GM18951 (cell line): Measurements from ENCODE around the gene ITGB4.

ENCODE experiments used
- POLR2A ChIP-seq: IDR thresholded peaks from 4 replicates; pipeline ENCODE4 v1.6.1; 2011; ENCODE audit warnings: mild to moderate bottlenecking; ENCODE audit not compliant: insufficient read length, insufficient read depth; ENCODE audit errors: extremely low read depth
- in situ Hi-C: fragments of 300-500 bp; cut with MboI; formaldehyde crosslinking; loops from one replicate; pipeline ENCODE4 v1.12.0; 2022; ENCODE audit warnings: low sequenced_read_pairs, mixed read lengths, inconsistent platforms; ENCODE audit not compliant: unreplicated experiment

The ITGB4 gene

GRCh38 chr17:75755990-75756389 lies 34.7 kb downstream of the ITGB4 start:
- in situ Hi-C loops = loop anchor here (5.0 kb wide), 1 partner anchor 119 kb away; no protein-coding TSS in a partner anchor
- TF ChIP-seq POLR2A = no peak

GRCh38 chr17:75756451-75757085 lies 35.3 kb downstream of the ITGB4 start:
- in situ Hi-C loops = loop anchor here (5.0 kb wide), 1 partner anchor 119 kb away; no protein-coding TSS in a partner anchor

GRCh38 chr17:75757086-75757681 lies 35.9 kb downstream of the ITGB4 start:
- in situ Hi-C loops = loop anchor here (5.0 kb wide), 1 partner anchor 120 kb away; no protein-coding TSS in a partner anchor
- TF ChIP-seq POLR2A = no peak

More at GRCh38 chr17:75756451-75757085, 35.3 kb downstream of the ITGB4 start:
- TF ChIP-seq POLR2A = no peak

GRCh38 chr17:75758131-75758905 lies 37.1 kb downstream of the ITGB4 start:
- in situ Hi-C loops = loop anchor here (5.0 kb wide), 1 partner anchor 121 kb away; no protein-coding TSS in a partner anchor
- no peak for TF ChIP-seq POLR2A

GRCh38 chr17:75759457-75759856 lies 38.2 kb downstream of the ITGB4 start:
- no peak for TF ChIP-seq POLR2A
- in situ Hi-C loops = loop anchor here (5.0 kb wide), 1 partner anchor 122 kb away; no protein-coding TSS in a partner anchor

- in situ Hi-C loops = loop anchor here (5.0 kb wide), 1 partner anchor 123 kb away; no protein-coding TSS in a partner anchor
Observed at GRCh38 chr17:75759978-75760640, 38.9 kb downstream of the ITGB4 start.

GRCh38 chr17:75762513-75763268 lies 41.4 kb downstream of the ITGB4 start:
- in situ Hi-C loops = no loop called here
- no peak for TF ChIP-seq POLR2A

- TF ChIP-seq POLR2A = no peak
- in situ Hi-C loops = no loop called here
Observed at GRCh38 chr17:75763269-75763607, 42.0 kb downstream of the ITGB4 start.

- no peak for TF ChIP-seq POLR2A
- in situ Hi-C loops = no loop called here
Observed at GRCh38 chr17:75763613-75764416, 42.6 kb downstream of the ITGB4 start.

GRCh38 chr17:75764417-75764710 lies 43.1 kb downstream of the ITGB4 start:
- no peak for TF ChIP-seq POLR2A
- in situ Hi-C loops = no loop called here

GRCh38 chr17:75764711-75765421 lies 43.6 kb downstream of the ITGB4 start, which contains the start of gene GALK1:
TSS of gene GALK1 (minus strand) at chr17:75765192. CDS start at chr17:75765136, 56 bp downstream.
- peak; percentile 64 for TF ChIP-seq POLR2A
- in situ Hi-C loops = no loop called here
